HUES6 (cell line): ENCODE data around the gene MS4A15.
"Not testable (repeated sequence)": the region's sequence is repeated elsewhere in the genome, so short reads cannot be mapped to it uniquely, and the experiment has no call there.

Experiments
- H3K27ac ChIP-seq: 2 replicates; pipeline ENCODE4 v1.7.0; 2013; ENCODE audit warnings: low read depth, mild to moderate bottlenecking, low read length, inconsistent platforms
- H3K27me3 ChIP-seq: 2 replicates; pipeline ENCODE4 v1.6.1; 2013; ENCODE audit warnings: low read length; ENCODE audit not compliant: control insufficient read depth, insufficient read depth
- H3K36me3 ChIP-seq: 2 replicates; pipeline ENCODE4 v1.6.1; 2013; ENCODE audit warnings: low read length; ENCODE audit not compliant: control insufficient read depth, insufficient read depth
- H3K4me1 ChIP-seq: 2 replicates; pipeline ENCODE4 v1.6.1; 2013; ENCODE audit warnings: low read length; ENCODE audit not compliant: control insufficient read depth, insufficient read depth
- H3K4me3 ChIP-seq: 2 replicates; pipeline ENCODE4 v1.5.1; 2013; ENCODE audit warnings: low read depth, low read length
- H3K9ac ChIP-seq: one replicate; pipeline ENCODE4 v1.6.1; 2013; ENCODE audit warnings: mild to moderate bottlenecking, low read length
- H3K9me3 ChIP-seq: 2 replicates; pipeline ENCODE4 v1.6.1; 2013; ENCODE audit warnings: low read depth, low read length; ENCODE audit not compliant: control insufficient read depth, insufficient read depth

MS4A15 gene

GRCh38 chr11:60750911-60751310 is 5.8 kb upstream of the MS4A15 start:
- Histone ChIP-seq H3K27ac (no peak overlapping the region), H3K4me1 (no peaks in the 10 kb centered on the region), H3K36me3 (no peaks in the 10 kb centered on the region), H3K9ac (no peak overlapping the region), H3K9me3 (no peaks in the 10 kb centered on the region; the same call in 1 of the 2 replicates), H3K4me3 (no peak overlapping the region), H3K27me3 (peaks cover 4% of the 10 kb centered on the region; the same call in 1 of the 2 replicates)

GRCh38 chr11:60753309-60753708 is 3.4 kb upstream of the MS4A15 start:
- Histone ChIP-seq H3K27ac (no peak overlapping the region), H3K27me3 (peaks cover 4% of the 10 kb centered on the region; the same call in 1 of the 2 replicates), H3K4me1 (no peaks in the 10 kb centered on the region), H3K4me3 (no peak overlapping the region), H3K36me3 (no peaks in the 10 kb centered on the region), H3K9ac (no peak overlapping the region), H3K9me3 (no peaks in the 10 kb centered on the region)

DNA sequence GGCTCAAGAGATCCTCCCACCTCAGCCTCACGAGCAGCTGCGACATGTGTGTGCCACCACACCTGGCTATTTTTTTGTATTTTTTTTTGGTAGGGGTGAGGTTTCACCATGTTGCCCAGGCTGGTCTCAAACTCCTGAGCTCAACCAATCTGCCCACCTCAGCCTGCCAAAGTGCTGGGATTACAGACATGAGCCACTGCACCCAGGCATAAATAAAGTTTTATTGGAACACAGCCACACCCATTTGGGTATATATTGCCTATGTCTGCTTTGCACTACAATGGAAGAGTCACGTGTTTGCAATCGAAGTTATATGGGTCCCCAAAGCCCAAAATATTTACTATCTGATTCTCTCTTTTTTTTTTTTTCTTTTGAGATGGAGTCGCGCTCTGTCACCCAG is 1.8 kb upstream of the MS4A15 start:
- Histone ChIP-seq H3K4me1 (no peaks in the 10 kb centered on the region), H3K9ac (no peak overlapping the region), H3K27ac (no peak overlapping the region), H3K9me3 (no peaks in the 10 kb centered on the region), H3K27me3 (peaks cover 4% of the 10 kb centered on the region; the same call in 1 of the 2 replicates), H3K4me3 (no peak overlapping the region), H3K36me3 (no peaks in the 10 kb centered on the region)

- H3K4me1 ChIP-seq = no peaks in the 10 kb centered on the region
- no peaks in the 10 kb centered on the region for H3K36me3 ChIP-seq
- H3K9me3 ChIP-seq = no peaks in the 10 kb centered on the region
- no peak overlapping the region for H3K9ac ChIP-seq
- no peak overlapping the region for H3K27ac ChIP-seq
- H3K4me3 ChIP-seq = no peak overlapping the region
- no peaks in the 10 kb centered on the region for H3K27me3 ChIP-seq
Measured at GRCh38 chr11:60757231-60757800, 649 bp downstream of the MS4A15 start.

GRCh38 chr11:60758671-60759070 is 2.0 kb downstream of the MS4A15 start:
- H3K27ac ChIP-seq, H3K9me3 ChIP-seq, H3K36me3 ChIP-seq, H3K27me3 ChIP-seq, H3K4me1 ChIP-seq, H3K9ac ChIP-seq, H3K4me3 ChIP-seq: not testable (repeated sequence)

DNA sequence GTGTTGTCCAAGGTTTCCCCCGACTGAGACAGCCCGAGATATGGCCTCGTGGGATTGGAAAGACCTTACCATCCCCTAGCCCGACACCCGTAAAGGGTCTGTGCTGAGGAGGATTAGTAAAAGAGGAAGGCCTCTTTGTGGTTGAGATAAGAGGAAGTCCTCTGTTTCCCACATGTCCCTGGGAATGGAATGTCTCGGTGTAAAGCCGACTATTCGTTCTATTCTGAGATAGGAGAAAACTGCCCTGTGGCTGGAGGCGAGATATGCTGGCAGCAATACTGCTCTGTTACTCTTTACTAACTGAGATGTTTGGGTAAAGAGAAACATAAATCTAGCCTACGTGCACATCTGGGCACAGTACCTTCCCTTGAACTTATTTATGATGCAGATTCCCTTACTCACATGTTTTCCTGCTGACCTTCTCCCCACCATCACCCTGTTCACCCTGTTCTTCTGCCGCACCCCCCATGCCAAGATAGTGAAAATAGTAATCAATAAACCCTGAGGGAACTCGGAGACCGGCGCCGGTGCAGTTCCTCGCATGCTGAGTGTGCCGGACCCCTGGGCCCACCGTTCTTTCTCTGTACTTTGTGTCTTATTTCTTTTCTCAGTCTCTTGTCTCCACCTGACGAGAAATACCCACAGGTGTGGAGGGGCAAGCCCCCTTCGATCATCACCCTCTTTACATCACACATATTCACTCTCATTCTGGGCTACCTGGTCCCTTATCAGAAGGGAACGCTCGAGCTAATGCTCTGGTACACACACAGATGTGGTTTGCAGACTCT is 3.0 kb downstream of the MS4A15 start:
- H3K9ac ChIP-seq, H3K27ac ChIP-seq, H3K27me3 ChIP-seq, H3K9me3 ChIP-seq, H3K36me3 ChIP-seq, H3K4me3 ChIP-seq, H3K4me1 ChIP-seq: not testable (repeated sequence)

DNA sequence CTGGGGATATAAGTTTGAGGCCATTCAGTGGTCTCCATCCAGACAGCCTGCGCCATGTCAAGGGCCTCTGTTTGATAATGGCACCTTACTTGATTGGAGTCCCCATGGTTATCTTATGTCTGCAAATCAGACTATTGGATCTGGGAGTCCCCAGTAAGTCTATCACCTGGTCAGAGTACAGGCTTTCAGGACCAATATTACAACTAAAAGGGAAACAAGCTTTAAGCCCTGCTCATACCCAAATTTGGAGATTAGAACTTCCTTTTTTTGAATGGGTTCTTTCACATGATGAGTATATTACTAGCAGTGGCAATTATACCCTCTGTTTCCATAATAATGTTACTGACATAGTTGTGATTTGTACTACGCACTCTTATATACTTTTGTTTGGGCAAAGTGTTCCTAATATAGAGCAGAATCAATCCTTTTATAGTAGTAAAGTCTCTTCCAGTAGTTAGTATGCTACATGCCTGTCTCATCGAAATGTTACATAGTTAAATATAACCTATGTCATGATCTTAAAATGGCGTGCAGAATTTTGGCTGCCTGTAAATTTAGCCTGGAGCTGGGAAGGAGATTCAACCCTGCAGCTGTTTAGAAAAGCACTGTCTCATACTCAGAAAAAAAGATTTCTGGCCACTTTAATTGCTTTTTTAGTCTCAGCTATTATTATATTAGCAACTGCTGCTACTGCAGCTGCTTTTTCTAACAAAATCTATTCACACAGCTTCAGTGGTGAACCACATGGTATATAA is 4.9 kb downstream of the MS4A15 start:
- no peak overlapping the region for H3K4me3 ChIP-seq
- 0 out of 2 replicates have a peak, but pooled peaks cover 3% of the 10 kb centered on the region for H3K4me1 ChIP-seq
- H3K9me3 ChIP-seq = no peaks in the 10 kb centered on the region
- no peak overlapping the region for H3K9ac ChIP-seq
- no peak overlapping the region for H3K27ac ChIP-seq
- no peaks in the 10 kb centered on the region for H3K27me3 ChIP-seq
- no peaks in the 10 kb centered on the region for H3K36me3 ChIP-seq

DNA sequence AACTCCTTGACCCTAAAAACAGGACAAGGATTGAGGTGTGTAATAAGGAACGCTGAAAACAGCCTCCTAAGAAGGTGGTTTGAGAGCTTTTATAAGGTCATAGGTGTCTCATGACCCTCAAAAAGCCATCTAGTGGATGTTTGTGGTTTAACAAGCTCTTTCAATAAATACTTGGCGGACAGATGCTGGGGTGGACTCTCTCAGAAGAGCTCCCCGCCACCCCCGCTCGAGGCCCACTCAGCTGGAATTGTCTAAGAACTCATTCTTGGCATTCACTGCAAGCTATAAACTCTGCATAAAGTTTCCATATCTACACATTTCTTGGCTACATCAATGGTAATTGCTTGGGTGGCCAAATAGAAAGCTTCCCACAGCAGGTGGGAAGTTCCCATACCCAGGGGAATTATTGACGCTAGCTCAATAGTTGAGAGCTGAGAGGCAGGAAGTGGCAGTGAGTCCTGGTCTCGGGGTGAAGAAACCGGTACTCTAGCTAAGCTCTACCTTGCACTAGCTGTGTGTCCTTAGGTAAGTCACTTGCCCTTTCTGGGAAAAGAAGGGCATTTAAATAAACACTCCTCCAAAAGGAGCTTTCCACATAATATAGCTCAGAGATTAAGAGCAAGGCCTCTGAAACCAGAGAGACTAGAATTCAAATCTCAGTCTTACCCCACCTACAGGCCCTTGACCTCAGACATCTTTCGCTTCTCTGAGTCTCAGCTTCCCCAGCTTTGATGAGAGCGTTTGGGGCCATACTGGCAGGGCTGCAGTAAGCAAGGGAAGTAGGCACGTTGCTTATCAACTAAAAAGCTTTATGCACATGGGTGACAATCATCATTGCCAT is 6.4 kb downstream of the MS4A15 start:
- Histone ChIP-seq H3K27me3 (no peaks in the 10 kb centered on the region), H3K4me3 (no peak overlapping the region)

GRCh38 chr11:60763692-60764369 is 7.2 kb downstream of the MS4A15 start:
- Histone ChIP-seq H3K4me1 (0 out of 2 replicates have a peak, but pooled peaks cover 3% of the 10 kb centered on the region), H3K27ac (no peak overlapping the region), H3K9me3 (no peaks in the 10 kb centered on the region), H3K36me3 (no peaks in the 10 kb centered on the region), H3K4me3 (no peak overlapping the region), H3K27me3 (0 out of 2 replicates have a peak, but pooled peaks cover 4% of the 10 kb centered on the region), H3K9ac (no peak overlapping the region)

More for the DNA sequence above, 6.4 kb downstream of the MS4A15 start:
- Histone ChIP-seq H3K9ac (no peak overlapping the region), H3K36me3 (no peaks in the 10 kb centered on the region), H3K4me1 (0 out of 2 replicates have a peak, but pooled peaks cover 3% of the 10 kb centered on the region), H3K9me3 (no peaks in the 10 kb centered on the region), H3K27ac (no peak overlapping the region)

- H3K27me3 ChIP-seq = 0 out of 2 replicates have a peak, but pooled peaks cover 4% of the 10 kb centered on the region
- H3K4me3 ChIP-seq = no peak overlapping the region
- no peak overlapping the region for H3K27ac ChIP-seq
- H3K9me3 ChIP-seq = no peaks in the 10 kb centered on the region
- 0 out of 2 replicates have a peak, but pooled peaks cover 3% of the 10 kb centered on the region for H3K4me1 ChIP-seq
- no peak overlapping the region for H3K9ac ChIP-seq
- no peaks in the 10 kb centered on the region for H3K36me3 ChIP-seq
Measured at GRCh38 chr11:60764879-60765278, 8.2 kb downstream of the MS4A15 start.
